Measurements from ENCODE around the gene DNM1. TPM values are rescaled to one million over a fixed set of nuclear protein-coding genes. Genes with fewer than 3 reads are reported as not detected.

DNM1 gene
- total RNA-seq, 1 donor from 2014 or later, result 87.0 TPM

DNA sequence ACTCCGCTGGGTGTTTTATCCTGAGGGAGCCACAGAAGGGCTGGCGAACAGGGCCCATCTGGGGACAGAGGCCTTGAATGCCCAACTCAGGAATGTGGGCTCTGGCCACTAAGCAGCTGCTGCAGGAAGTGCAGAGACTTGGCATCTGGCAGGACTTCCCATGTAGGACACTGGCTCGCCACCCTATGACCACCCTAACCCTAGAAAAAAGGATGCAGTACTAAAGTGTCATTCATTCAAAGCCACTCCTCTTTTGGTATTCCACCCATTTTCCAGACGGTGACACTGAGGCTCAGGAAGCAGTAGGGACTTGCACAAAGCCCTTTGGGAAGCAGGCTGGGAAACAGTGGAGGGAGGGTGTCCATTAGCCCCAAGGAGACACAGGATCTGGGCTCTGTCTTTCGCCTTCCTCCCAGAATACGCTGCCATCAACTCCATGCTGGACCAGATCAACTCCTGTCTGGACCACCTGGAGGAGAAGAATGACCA is 40.1 kb upstream of the DNM1 start:
- no peak overlapping the region for H3K4me3 Mint-ChIP-seq (ENCODE audit: unreplicated experiment)
- H3K36me3 Mint-ChIP-seq (ENCODE audit: low read depth), result peaks cover 18% of the 10 kb centered on the region
- peaks cover 19% of the 10 kb centered on the region for H3K4me1 Mint-ChIP-seq (ENCODE audit: low read depth)
- DNase-seq (ENCODE audit: low spot score), result no peak
- H3K9me3 Mint-ChIP-seq (ENCODE audit: low read depth), result no peaks in the 10 kb centered on the region
- H3K27ac Mint-ChIP-seq (ENCODE audit: unreplicated experiment), result no peak overlapping the region
- H3K27me3 Mint-ChIP-seq (ENCODE audit: low read depth), result no peaks in the 10 kb centered on the region
- TF ChIP-seq, protein P1, sequence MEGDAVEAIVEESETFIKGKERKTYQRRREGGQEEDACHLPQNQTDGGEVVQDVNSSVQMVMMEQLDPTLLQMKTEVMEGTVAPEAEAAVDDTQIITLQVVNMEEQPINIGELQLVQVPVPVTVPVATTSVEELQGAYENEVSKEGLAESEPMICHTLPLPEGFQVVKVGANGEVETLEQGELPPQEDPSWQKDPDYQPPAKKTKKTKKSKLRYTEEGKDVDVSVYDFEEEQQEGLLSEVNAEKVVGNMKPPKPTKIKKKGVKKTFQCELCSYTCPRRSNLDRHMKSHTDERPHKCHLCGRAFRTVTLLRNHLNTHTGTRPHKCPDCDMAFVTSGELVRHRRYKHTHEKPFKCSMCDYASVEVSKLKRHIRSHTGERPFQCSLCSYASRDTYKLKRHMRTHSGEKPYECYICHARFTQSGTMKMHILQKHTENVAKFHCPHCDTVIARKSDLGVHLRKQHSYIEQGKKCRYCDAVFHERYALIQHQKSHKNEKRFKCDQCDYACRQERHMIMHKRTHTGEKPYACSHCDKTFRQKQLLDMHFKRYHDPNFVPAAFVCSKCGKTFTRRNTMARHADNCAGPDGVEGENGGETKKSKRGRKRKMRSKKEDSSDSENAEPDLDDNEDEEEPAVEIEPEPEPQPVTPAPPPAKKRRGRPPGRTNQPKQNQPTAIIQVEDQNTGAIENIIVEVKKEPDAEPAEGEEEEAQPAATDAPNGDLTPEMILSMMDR (IDR thresholded peaks at IDR 0.05), result no peak

GRCh38 chr9:128163523-128164306 is 39.5 kb upstream of the DNM1 start:
- peak overlapping the region; percentile 41 for H3K27ac Mint-ChIP-seq (ENCODE audit: unreplicated experiment)
- TF ChIP-seq, protein P1 (IDR thresholded peaks at IDR 0.05), result no peak
- peaks cover 19% of the 10 kb centered on the region for H3K4me1 Mint-ChIP-seq (ENCODE audit: low read depth)
- H3K4me3 Mint-ChIP-seq (ENCODE audit: unreplicated experiment), result no peak overlapping the region
- DNase-seq (ENCODE audit: low spot score), result no peak
- H3K27me3 Mint-ChIP-seq (ENCODE audit: low read depth), result no peaks in the 10 kb centered on the region
- H3K36me3 Mint-ChIP-seq (ENCODE audit: low read depth), result peaks cover 21% of the 10 kb centered on the region
- no peaks in the 10 kb centered on the region for H3K9me3 Mint-ChIP-seq (ENCODE audit: low read depth)

- Mint-ChIP-seq H3K36me3 (ENCODE audit: low read depth) (peaks cover 26% of the 10 kb centered on the region), H3K4me3 (ENCODE audit: unreplicated experiment) (no peak overlapping the region), H3K4me1 (ENCODE audit: low read depth) (peaks cover 19% of the 10 kb centered on the region), H3K9me3 (ENCODE audit: low read depth) (no peaks in the 10 kb centered on the region), H3K27me3 (ENCODE audit: low read depth) (no peaks in the 10 kb centered on the region), H3K27ac (ENCODE audit: unreplicated experiment) (no peak overlapping the region)
- DNase-seq (ENCODE audit: low spot score), result no peak
- TF ChIP-seq, protein P1 (IDR thresholded peaks at IDR 0.05), result no peak
These were observed 38.8 kb upstream of the DNM1 start for GRCh38 chr9:128164307-128164885.

DNA sequence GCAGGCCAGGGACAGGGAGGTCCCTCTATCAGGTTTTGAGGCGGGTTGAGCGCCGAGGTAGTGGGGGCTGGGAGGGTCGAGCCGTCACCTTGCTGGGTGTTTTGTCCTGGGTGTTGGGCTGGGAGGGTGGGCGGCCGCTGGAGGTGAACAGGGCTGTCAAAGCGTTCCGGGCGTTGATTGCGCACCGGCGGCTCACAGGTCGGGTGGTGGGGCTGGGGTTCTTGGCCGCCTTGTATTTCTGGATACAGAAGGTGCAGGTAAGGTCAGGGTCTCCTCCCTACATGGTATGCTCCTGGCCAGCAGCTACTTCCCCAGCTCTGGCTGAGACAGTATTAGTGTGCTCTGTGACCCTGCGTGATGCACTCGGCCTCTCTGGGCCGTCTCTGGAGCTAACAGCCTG is 37.0 kb upstream of the DNM1 start:
- no peak for DNase-seq (ENCODE audit: low spot score)
- no peak overlapping the region for H3K4me3 Mint-ChIP-seq (ENCODE audit: unreplicated experiment)
- peaks cover 29% of the 10 kb centered on the region for H3K36me3 Mint-ChIP-seq (ENCODE audit: low read depth)
- H3K27me3 Mint-ChIP-seq (ENCODE audit: low read depth), result no peaks in the 10 kb centered on the region
- TF ChIP-seq, protein P1 (IDR thresholded peaks at IDR 0.05), result no peak
- H3K4me1 Mint-ChIP-seq (ENCODE audit: low read depth), result peaks cover 15% of the 10 kb centered on the region
- no peaks in the 10 kb centered on the region for H3K9me3 Mint-ChIP-seq (ENCODE audit: low read depth)
- H3K27ac Mint-ChIP-seq (ENCODE audit: unreplicated experiment), result no peak overlapping the region

- H3K4me3 Mint-ChIP-seq (ENCODE audit: unreplicated experiment), result no peak overlapping the region
- H3K27me3 Mint-ChIP-seq (ENCODE audit: low read depth), result no peaks in the 10 kb centered on the region
- TF ChIP-seq, protein P1 (IDR thresholded peaks at IDR 0.05), result no peak
- peak overlapping the region; percentile 8 for H3K27ac Mint-ChIP-seq (ENCODE audit: unreplicated experiment)
- H3K4me1 Mint-ChIP-seq (ENCODE audit: low read depth), result peaks cover 6% of the 10 kb centered on the region
- peaks cover 30% of the 10 kb centered on the region for H3K36me3 Mint-ChIP-seq (ENCODE audit: low read depth)
- H3K9me3 Mint-ChIP-seq (ENCODE audit: low read depth), result no peaks in the 10 kb centered on the region
- DNase-seq (ENCODE audit: low spot score), result no peak
These were observed 36.0 kb upstream of the DNM1 start for GRCh38 chr9:128167209-128167608.

Data from chondrocyte (in vitro differentiated cells).